Smooth muscle cell (in vitro differentiated cells): ENCODE data around the gene C1QTNF6. TPM values are rescaled to one million over a fixed set of nuclear protein-coding genes. Genes with fewer than 3 reads are reported as not detected.
"Not testable (repeated sequence)": the region's sequence is repeated elsewhere in the genome, so short reads cannot be mapped to it uniquely, and the experiment has no call there.

ENCODE experiments used
- DNase-seq: peaks from one replicate; lab custom pipeline; 2025; ENCODE audit not compliant: unreplicated experiment; lab: John Stamatoyannopoulos, UW
- H2AFZ ChIP-seq: fragments of 200-600 bp; sonication (generic); 2 replicates; pipeline ENCODE4 v1.6.0; 2016; ENCODE audit warnings: antibody characterized with exemption, low read depth, mild to moderate bottlenecking
- H3F3A ChIP-seq: fragments of 200-600 bp; sonication (generic); 2 replicates; pipeline ENCODE4 v1.6.0; 2017; ENCODE audit warnings: antibody characterized with exemption, low read depth
- H3K27ac ChIP-seq: fragments of 200-600 bp; sonication (generic); 2 replicates; pipeline ENCODE4 v1.5.1; 2016; ENCODE audit warnings: low read depth, mild to moderate bottlenecking
- H3K27me3 ChIP-seq: fragments of 200-600 bp; sonication (generic); 2 replicates; pipeline ENCODE4 v1.6.1; 2016; ENCODE audit warnings: low read depth, mild to moderate bottlenecking
- H3K36me3 ChIP-seq: fragments of 200-600 bp; sonication (generic); 2 replicates; pipeline ENCODE4 v1.5.1; 2016; ENCODE audit warnings: low read depth
- H3K4me1 ChIP-seq: fragments of 200-600 bp; sonication (generic); 2 replicates; pipeline ENCODE4 v1.5.1; 2016; ENCODE audit warnings: low read depth
- H3K4me2 ChIP-seq: fragments of 200-600 bp; sonication (generic); 2 replicates; pipeline ENCODE4 v1.6.0; 2016; ENCODE audit warnings: mild to moderate bottlenecking
- H3K4me3 ChIP-seq: fragments of 200-600 bp; sonication (generic); 2 replicates; pipeline ENCODE4 v1.5.1; 2016; ENCODE audit warnings: mild to moderate bottlenecking
- H3K79me2 ChIP-seq: fragments of 200-600 bp; sonication (generic); 2 replicates; pipeline ENCODE4 v1.6.0; 2016; ENCODE audit warnings: low read depth, mild to moderate bottlenecking
- H3K9ac ChIP-seq: fragments of 200-600 bp; sonication (generic); 2 replicates; pipeline ENCODE4 v1.6.0; 2016; ENCODE audit warnings: low read depth
- H3K9me3 ChIP-seq: fragments of 200-600 bp; sonication (generic); replicated peaks from 2 replicates; pipeline ENCODE4 v1.5.1; 2016; ENCODE audit warnings: low read depth
- H4K20me1 ChIP-seq: fragments of 200-600 bp; sonication (generic); 2 replicates; pipeline ENCODE4 v1.6.0; 2016; ENCODE audit warnings: low read depth
- WGBS: methylation state at CpG from one replicate; pipeline ENCODE4 v1.1.7; 2016; ENCODE audit warnings: low lambda C conversion rate; 5-methylcytosine and 5-hydroxymethylcytosine counted together
- polyA plus RNA-seq: library from polyadenylated mRNA; unstranded; fragments of >200 nt; fragmentation: Nextera tagmentation; extraction: Ambion mirVana; gene quantifications from 2 replicates; pipeline ENCODE4 v1.2.1, GENCODE V29; 2016
- total RNA-seq: library from RNA; depleted of rRNA; stranded (reverse); fragments of >200 nt; gene quantifications from 2 replicates; pipeline ENCODE4 v1.2.3, GENCODE V29; 2014
- TF ChIP-seq, protein P1 (sequence below): fragments of 200-600 bp; sonication (generic); IDR thresholded peaks from 2 replicates; pipeline ENCODE4 v1.5.1; 2017; ENCODE audit warnings: borderline replicate concordance, mild to moderate bottlenecking, antibody characterized with exemption; ENCODE audit not compliant: insufficient read depth, poor library complexity, severe bottlenecking

The C1QTNF6 gene
- total and polyA plus RNA-seq, 2 experiments from 2014 or later = 14.3 to 26.8 TPM

GRCh38 chr22:37172266-37173245 is 15.5 kb downstream of the C1QTNF6 start:
- Histone ChIP-seq H3K9me3 (no peaks in the 10 kb centered on the region), H2AFZ (no peak overlapping the region), H3K4me2 (no peak overlapping the region), H3K79me2 (no peaks in the 10 kb centered on the region), H3K4me3 (no peak overlapping the region), H3K36me3 (no peaks in the 10 kb centered on the region), H3K4me1 (peaks cover 16% of the 10 kb centered on the region), H3K27me3 (no peaks in the 10 kb centered on the region), H3K9ac (no peak overlapping the region), H4K20me1 (no peaks in the 10 kb centered on the region), H3K27ac (no peak overlapping the region), H3F3A (no peaks in the 10 kb centered on the region)
- 94% methylated on average over 14 of the region's 14 CpGs for WGBS
- DNase-seq = no peak
- TF ChIP-seq, protein P1, sequence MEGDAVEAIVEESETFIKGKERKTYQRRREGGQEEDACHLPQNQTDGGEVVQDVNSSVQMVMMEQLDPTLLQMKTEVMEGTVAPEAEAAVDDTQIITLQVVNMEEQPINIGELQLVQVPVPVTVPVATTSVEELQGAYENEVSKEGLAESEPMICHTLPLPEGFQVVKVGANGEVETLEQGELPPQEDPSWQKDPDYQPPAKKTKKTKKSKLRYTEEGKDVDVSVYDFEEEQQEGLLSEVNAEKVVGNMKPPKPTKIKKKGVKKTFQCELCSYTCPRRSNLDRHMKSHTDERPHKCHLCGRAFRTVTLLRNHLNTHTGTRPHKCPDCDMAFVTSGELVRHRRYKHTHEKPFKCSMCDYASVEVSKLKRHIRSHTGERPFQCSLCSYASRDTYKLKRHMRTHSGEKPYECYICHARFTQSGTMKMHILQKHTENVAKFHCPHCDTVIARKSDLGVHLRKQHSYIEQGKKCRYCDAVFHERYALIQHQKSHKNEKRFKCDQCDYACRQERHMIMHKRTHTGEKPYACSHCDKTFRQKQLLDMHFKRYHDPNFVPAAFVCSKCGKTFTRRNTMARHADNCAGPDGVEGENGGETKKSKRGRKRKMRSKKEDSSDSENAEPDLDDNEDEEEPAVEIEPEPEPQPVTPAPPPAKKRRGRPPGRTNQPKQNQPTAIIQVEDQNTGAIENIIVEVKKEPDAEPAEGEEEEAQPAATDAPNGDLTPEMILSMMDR = no peak

DNA sequence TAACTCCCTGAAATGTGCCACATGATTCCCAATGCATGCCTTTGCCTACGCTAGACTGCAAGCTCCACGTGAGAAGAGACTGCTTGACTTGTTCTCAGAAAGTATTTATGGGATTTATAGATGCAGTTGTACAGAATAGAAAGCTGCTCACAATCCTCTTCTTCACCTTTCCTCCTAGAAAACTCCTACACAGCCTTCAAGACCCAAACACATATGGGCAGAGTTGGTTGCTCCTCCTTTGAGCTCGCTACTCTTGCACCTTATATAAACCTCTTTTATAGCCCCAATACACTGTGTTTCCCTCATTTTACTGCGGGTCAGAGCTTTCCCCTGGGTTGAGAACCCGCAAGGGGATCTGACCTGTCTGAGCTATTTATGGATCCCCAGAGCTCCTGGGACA is 16.4 kb downstream of the C1QTNF6 start:
- H3K4me1 ChIP-seq = peaks cover 7% of the 10 kb centered on the region
- no peaks in the 10 kb centered on the region for H3F3A ChIP-seq
- H3K27ac ChIP-seq = no peak overlapping the region
- H4K20me1 ChIP-seq = no peaks in the 10 kb centered on the region
- no peak for DNase-seq
- H3K9me3 ChIP-seq = no peaks in the 10 kb centered on the region
- H3K9ac ChIP-seq = no peak overlapping the region
- no peak overlapping the region for H3K4me3 ChIP-seq
- 77% methylated on average over 5 of the region's 5 CpGs for WGBS
- no peaks in the 10 kb centered on the region for H3K36me3 ChIP-seq
- TF ChIP-seq, protein P1 = no peak
- no peaks in the 10 kb centered on the region for H3K27me3 ChIP-seq
- H3K4me2 ChIP-seq = no peak overlapping the region
- no peak overlapping the region for H2AFZ ChIP-seq
- no peaks in the 10 kb centered on the region for H3K79me2 ChIP-seq

GRCh38 chr22:37170689-37171405 is 17.2 kb downstream of the C1QTNF6 start:
- not testable (repeated sequence) for H3K4me1 ChIP-seq, H4K20me1 ChIP-seq, H3K9ac ChIP-seq, H3K36me3 ChIP-seq, H3K27ac ChIP-seq, H3K79me2 ChIP-seq, H3F3A ChIP-seq, H3K4me2 ChIP-seq, H3K27me3 ChIP-seq, H3K9me3 ChIP-seq, DNase-seq, H2AFZ ChIP-seq, H3K4me3 ChIP-seq
- 71% methylated on average over 16 of the region's 16 CpGs for WGBS

DNA sequence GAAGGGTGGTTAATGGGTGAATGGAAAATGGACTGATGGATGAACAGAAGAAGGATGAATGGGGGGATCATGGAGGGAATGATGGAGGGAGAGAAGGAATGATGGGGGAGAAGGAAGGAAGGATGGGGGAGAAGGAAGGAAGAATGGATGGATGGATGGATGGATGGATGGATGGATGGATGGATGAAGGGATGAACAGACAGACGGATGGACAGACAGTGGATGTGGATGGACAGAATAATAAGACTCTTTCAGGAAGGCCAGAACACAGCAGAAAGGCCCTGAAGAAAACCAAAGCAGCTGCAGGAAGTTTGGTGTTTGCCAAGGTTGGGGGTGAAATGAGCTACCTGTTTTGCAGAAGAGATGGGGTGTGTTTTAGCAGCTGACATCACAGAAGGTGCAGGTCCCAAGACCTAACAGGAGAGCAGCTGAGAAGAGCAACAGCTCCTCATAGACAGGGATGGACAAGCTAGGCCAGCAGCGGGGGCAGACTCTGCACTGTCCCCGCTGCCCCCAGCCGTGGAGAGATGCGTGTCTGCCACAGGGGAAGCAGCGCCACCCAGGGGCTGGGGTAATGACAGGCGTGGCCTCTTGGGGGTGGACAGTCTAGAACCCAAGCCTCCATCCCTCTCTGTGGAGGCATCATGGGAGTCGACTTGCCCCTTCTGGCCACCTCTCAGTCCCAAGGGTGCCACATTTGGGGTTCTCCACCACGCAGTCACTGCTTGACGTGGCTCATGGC is 17.9 kb downstream of the C1QTNF6 start:
- Histone ChIP-seq H3K27ac (no peak overlapping the region), H3K4me3 (no peak overlapping the region), H3F3A (no peaks in the 10 kb centered on the region), H2AFZ (no peak overlapping the region), H3K4me2 (no peak overlapping the region), H3K79me2 (no peaks in the 10 kb centered on the region), H3K9me3 (no peaks in the 10 kb centered on the region), H3K4me1 (no peaks in the 10 kb centered on the region), H3K9ac (no peak overlapping the region), H4K20me1 (no peaks in the 10 kb centered on the region), H3K27me3 (no peaks in the 10 kb centered on the region), H3K36me3 (no peaks in the 10 kb centered on the region)
- DNase-seq = no peak
- TF ChIP-seq, protein P1 = no peak
- 82% methylated on average over 10 of the region's 10 CpGs for WGBS
